HepG2 (cell line): ENCODE measurements around the gene NOTUM. TPM values are rescaled to one million over a fixed set of nuclear protein-coding genes. Genes with fewer than 3 reads are reported as not detected.

Experiments
- AKAP8 ChIP-seq: sonication (generic); formaldehyde crosslinking; IDR thresholded peaks from 2 replicates; pipeline ENCODE4 v1.5.1; 2020; ENCODE audit warnings: mild to moderate bottlenecking, missing genetic modification reagents
- CBX2 ChIP-seq, 2 experiments: fragments of 200-600 bp in 1 of 2; sonication (generic); formaldehyde crosslinking in 1 of 2; IDR thresholded peaks; 2 replicates each; pipeline versions ENCODE4 v1.7.0 to v1.8.1; 2018 to 2022; ENCODE audit warnings: low read depth in 2 of 2, low read length in 1 of 2, mild to moderate bottlenecking in 1 of 2, missing genetic modification reagents in 1 of 2
- ISX ChIP-seq: sonication (generic); formaldehyde crosslinking; conservative IDR thresholded peaks from 2 replicates; pipeline ENCODE4 v1.5.0; 2020; ENCODE audit warnings: missing genetic modification reagents
- KLF9 ChIP-seq: IDR thresholded peaks from 2 replicates; pipeline ENCODE4 v1.6.1; 2016; ENCODE audit warnings: low read depth
- MIXL1 ChIP-seq: IDR thresholded peaks from 2 replicates; pipeline ENCODE4 v1.6.1; 2016
- PLRG1 ChIP-seq: fragments of 450-650 bp; conservative IDR thresholded peaks from 2 replicates; pipeline ENCODE4 v1.6.1; 2016
- POLR2G ChIP-seq: fragments of 200-400 bp; formaldehyde crosslinking; IDR thresholded peaks from 2 replicates; pipeline ENCODE4 v1.6.1; 2018; ENCODE audit warnings: mild to moderate bottlenecking, low read depth, low read length, moderate library complexity
- RFX1 ChIP-seq: fragments of 450-650 bp; IDR thresholded peaks from 2 replicates; pipeline ENCODE4 v1.6.1; 2017
- RNF2 ChIP-seq: fragments of 450-650 bp; conservative IDR thresholded peaks from 2 replicates; pipeline ENCODE4 v1.6.1; 2016; ENCODE audit warnings: low read depth
- SP1 ChIP-seq, 2 experiments: fragments of 450-650 bp in 1 of 2; sonication (generic) in 1 of 2; formaldehyde crosslinking in 1 of 2; IDR thresholded peaks; 2 replicates each; pipeline versions ENCODE4 v1.4.0 to v1.6.1; 2016 to 2020; ENCODE audit warnings: missing genetic modification reagents in 1 of 2
- STAG1 ChIP-seq: sonication (generic); formaldehyde crosslinking; IDR thresholded peaks from 2 replicates; pipeline ENCODE4 v1.4.0; 2020; ENCODE audit warnings: missing genetic modification reagents
- TP53 ChIP-seq: sonication (generic); formaldehyde crosslinking; conservative IDR thresholded peaks from 2 replicates; pipeline ENCODE4 v1.4.0; 2020; ENCODE audit warnings: missing genetic modification reagents
- ZBTB39 ChIP-seq: sonication (generic); formaldehyde crosslinking; IDR thresholded peaks from 2 replicates; pipeline ENCODE4 v1.5.0; 2020; ENCODE audit warnings: missing genetic modification reagents
- ZBTB4 ChIP-seq: sonication (generic); formaldehyde crosslinking; IDR thresholded peaks from 2 replicates; pipeline ENCODE4 v1.4.0; 2020; ENCODE audit warnings: missing genetic modification reagents, mild to moderate bottlenecking, borderline replicate concordance
- ZNF432 ChIP-seq: sonication (generic); formaldehyde crosslinking; IDR thresholded peaks from 2 replicates; pipeline ENCODE4 v1.5.0; 2020; ENCODE audit warnings: missing genetic modification reagents, mild to moderate bottlenecking, borderline replicate concordance
- ZNF761 ChIP-seq: sonication (generic); formaldehyde crosslinking; conservative IDR thresholded peaks from 2 replicates; pipeline ENCODE4 v1.4.0; 2020; ENCODE audit warnings: mild to moderate bottlenecking, missing genetic modification reagents
- polyA plus RNA-seq, 8 experiments: library from polyadenylated mRNA; depleted of rRNA in 3 of 8; stranded (reverse) in 7 of 8; unstranded in 1 of 8; fragments of >200 nt; fragmentation: Illumina TruSeq in 4 of 8; extraction: Trizol in 4 of 8; gene quantifications; 2 replicates each; pipeline versions ENCODE4 v1.2.1 to v1.2.3, GENCODE V29; 2011 to 2016; ENCODE audit warnings: low read depth in 4 of 8, missing spikeins in 1 of 8, mixed read lengths in 1 of 8; ENCODE audit not compliant: insufficient read depth in 1 of 8
- total RNA-seq, 5 experiments: library from RNA; depleted of rRNA; stranded (reverse); fragments of >200 nt; fragmentation: Illumina TruSeq; extraction: Trizol; gene quantifications; 2 replicates each; pipeline ENCODE4 v1.2.3, GENCODE V29; 2016; ENCODE audit warnings: low read depth in 1 of 5
- TF ChIP-seq, protein P1 (sequence below): fragments of 450-650 bp; IDR thresholded peaks from 2 replicates; pipeline ENCODE4 v1.6.1; 2017; ENCODE audit warnings: mild to moderate bottlenecking
- TF ChIP-seq, protein P2 (sequence below): sonication (generic); formaldehyde crosslinking; IDR thresholded peaks from 2 replicates; pipeline ENCODE4 v1.4.0; 2020; ENCODE audit warnings: missing genetic modification reagents, borderline replicate concordance

The NOTUM gene
- total and polyA plus RNA-seq, 2 of the 13 experiments (the other 11 are each of a cell fraction or from before 2014, with no cell fraction given): 150 to 160 TPM

GRCh38 chr17:81967533-81968395 lies 6.8 kb upstream of the NOTUM start (continued):
- TF ChIP-seq ZBTB4 (CRISPR knock-in tag) (peak; percentile 82; the same call in 1 of the 2 replicates), ZNF432 (CRISPR knock-in tag) (no peak), POLR2G (peak; percentile 26), CBX2 (IDR thresholded peaks at IDR 0.05; ENCODE audit: low read depth, low read length) (no peak), CBX2 (CRISPR knock-in tag; IDR thresholded peaks at IDR 0.05; ENCODE audit: low read depth) (0 out of 2 replicates have a peak, but pooled peaks have one; percentile 22), RFX1 (no peak), RNF2 (no peak), ZBTB39 (CRISPR knock-in tag) (0 out of 2 replicates have a peak, but pooled peaks have one; percentile 9), PLRG1 (no peak), ZNF761 (CRISPR knock-in tag) (peak; percentile 65; the same call in 1 of the 2 replicates), TP53 (0 out of 2 replicates have a peak, but pooled peaks have one; percentile 59), KLF9 (CRISPR knock-in tag) (0 out of 2 replicates have a peak, but pooled peaks have one; percentile 78), MIXL1 (peak; percentile 49), AKAP8 (CRISPR knock-in tag) (peak; percentile 99), ISX (no peak), SP1 (IDR thresholded peaks at IDR 0.05) (no peak), SP1 (CRISPR knock-in tag; IDR thresholded peaks at IDR 0.05) (no peak; the same call in 1 of the 2 replicates), STAG1 (CRISPR knock-in tag) (peak; percentile 32; the same call in 1 of the 2 replicates)
- TF ChIP-seq, protein P1, sequence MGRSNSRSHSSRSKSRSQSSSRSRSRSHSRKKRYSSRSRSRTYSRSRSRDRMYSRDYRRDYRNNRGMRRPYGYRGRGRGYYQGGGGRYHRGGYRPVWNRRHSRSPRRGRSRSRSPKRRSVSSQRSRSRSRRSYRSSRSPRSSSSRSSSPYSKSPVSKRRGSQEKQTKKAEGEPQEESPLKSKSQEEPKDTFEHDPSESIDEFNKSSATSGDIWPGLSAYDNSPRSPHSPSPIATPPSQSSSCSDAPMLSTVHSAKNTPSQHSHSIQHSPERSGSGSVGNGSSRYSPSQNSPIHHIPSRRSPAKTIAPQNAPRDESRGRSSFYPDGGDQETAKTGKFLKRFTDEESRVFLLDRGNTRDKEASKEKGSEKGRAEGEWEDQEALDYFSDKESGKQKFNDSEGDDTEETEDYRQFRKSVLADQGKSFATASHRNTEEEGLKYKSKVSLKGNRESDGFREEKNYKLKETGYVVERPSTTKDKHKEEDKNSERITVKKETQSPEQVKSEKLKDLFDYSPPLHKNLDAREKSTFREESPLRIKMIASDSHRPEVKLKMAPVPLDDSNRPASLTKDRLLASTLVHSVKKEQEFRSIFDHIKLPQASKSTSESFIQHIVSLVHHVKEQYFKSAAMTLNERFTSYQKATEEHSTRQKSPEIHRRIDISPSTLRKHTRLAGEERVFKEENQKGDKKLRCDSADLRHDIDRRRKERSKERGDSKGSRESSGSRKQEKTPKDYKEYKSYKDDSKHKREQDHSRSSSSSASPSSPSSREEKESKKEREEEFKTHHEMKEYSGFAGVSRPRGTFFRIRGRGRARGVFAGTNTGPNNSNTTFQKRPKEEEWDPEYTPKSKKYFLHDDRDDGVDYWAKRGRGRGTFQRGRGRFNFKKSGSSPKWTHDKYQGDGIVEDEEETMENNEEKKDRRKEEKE: no peak
- TF ChIP-seq, protein P2, sequence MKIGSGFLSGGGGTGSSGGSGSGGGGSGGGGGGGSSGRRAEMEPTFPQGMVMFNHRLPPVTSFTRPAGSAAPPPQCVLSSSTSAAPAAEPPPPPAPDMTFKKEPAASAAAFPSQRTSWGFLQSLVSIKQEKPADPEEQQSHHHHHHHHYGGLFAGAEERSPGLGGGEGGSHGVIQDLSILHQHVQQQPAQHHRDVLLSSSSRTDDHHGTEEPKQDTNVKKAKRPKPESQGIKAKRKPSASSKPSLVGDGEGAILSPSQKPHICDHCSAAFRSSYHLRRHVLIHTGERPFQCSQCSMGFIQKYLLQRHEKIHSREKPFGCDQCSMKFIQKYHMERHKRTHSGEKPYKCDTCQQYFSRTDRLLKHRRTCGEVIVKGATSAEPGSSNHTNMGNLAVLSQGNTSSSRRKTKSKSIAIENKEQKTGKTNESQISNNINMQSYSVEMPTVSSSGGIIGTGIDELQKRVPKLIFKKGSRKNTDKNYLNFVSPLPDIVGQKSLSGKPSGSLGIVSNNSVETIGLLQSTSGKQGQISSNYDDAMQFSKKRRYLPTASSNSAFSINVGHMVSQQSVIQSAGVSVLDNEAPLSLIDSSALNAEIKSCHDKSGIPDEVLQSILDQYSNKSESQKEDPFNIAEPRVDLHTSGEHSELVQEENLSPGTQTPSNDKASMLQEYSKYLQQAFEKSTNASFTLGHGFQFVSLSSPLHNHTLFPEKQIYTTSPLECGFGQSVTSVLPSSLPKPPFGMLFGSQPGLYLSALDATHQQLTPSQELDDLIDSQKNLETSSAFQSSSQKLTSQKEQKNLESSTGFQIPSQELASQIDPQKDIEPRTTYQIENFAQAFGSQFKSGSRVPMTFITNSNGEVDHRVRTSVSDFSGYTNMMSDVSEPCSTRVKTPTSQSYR: peak; percentile 74
